Cardiac muscle cell (in vitro differentiated cells and primary cell): ENCODE data around the gene LRRC8E. TPM values are rescaled to one million over a fixed set of nuclear protein-coding genes. Genes with fewer than 3 reads are reported as not detected.
A peak's percentile ranks its signal among the peaks of the same experiment; 100 is the strongest.

Experiments
- DNase-seq, 2 donors: peaks; one replicate each; pipeline versions ENCODE4 v3.0.0 to v3.0.0-alpha.2; 2010 to 2017; ENCODE audit warnings: low read depth in 1 of 2, low spot score in 1 of 2
- H3K27ac ChIP-seq: fragments of 200-600 bp; sonication (generic); 2 replicates; pipeline ENCODE4 v1.5.1; 2016
- H3K27me3 ChIP-seq: fragments of 200-600 bp; sonication (generic); 2 replicates; pipeline ENCODE4 v1.6.0; 2016; ENCODE audit warnings: control low read depth
- H3K36me3 ChIP-seq: fragments of 200-600 bp; sonication (generic); 2 replicates; pipeline ENCODE4 v1.5.1; 2016; ENCODE audit warnings: control low read depth
- H3K4me1 ChIP-seq: fragments of 200-600 bp; sonication (generic); 2 replicates; pipeline ENCODE4 v1.8.1; 2017; ENCODE audit warnings: low read depth, mild to moderate bottlenecking, mixed run types
- H3K4me3 ChIP-seq: fragments of 200-600 bp; sonication (generic); 2 replicates; pipeline ENCODE4 v1.5.1; 2016; ENCODE audit warnings: mild to moderate bottlenecking
- H3K9me3 ChIP-seq: fragments of 200-600 bp; sonication (generic); 2 replicates; pipeline ENCODE4 v1.5.1; 2017; ENCODE audit warnings: low read depth, mild to moderate bottlenecking, control low read depth
- polyA plus RNA-seq: library from polyadenylated mRNA; unstranded; fragments of >200 nt; fragmentation: Nextera tagmentation; extraction: Ambion mirVana; gene quantifications from 2 replicates; pipeline ENCODE4 v1.2.1, GENCODE V29; 2016
- total RNA-seq: library from RNA; depleted of rRNA; stranded (reverse); fragments of >200 nt; gene quantifications from 2 replicates; pipeline ENCODE4 v1.2.3, GENCODE V29; 2016
- TF ChIP-seq, protein P1 (sequence below): IDR thresholded peaks from 2 replicates; pipeline ENCODE4 v1.5.1; 2012; ENCODE audit warnings: low read depth, mild to moderate bottlenecking, low read length

Gene LRRC8E
- total and polyA plus RNA-seq, 2 experiments from 2014 or later, result 2.4 TPM; not detected in 1

DNA sequence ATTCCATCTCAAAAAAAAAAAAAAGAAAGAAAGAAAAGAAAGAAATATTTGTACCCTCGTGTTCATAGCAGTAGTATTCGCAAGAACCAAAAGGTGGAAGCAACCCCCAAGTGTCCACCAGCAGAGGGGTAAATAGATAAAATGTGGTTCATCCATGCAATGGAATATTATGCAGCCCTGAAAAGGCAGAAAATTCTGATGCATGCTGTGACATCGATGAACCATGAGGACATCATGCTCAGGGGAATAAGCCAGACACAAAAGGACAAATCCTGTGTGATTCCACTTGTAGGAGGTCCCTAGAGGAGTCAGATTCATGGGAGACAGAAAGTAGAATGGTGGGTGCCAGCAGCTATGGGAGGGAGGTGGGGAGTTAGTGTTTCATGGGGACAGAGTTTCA lies 6.4 kb upstream of the LRRC8E start:
- DNase-seq, result no peak
- no peaks in the 10 kb centered on the region for H3K4me1 ChIP-seq
- peaks cover 3% of the 10 kb centered on the region for H3K27me3 ChIP-seq
- no peak overlapping the region for H3K4me3 ChIP-seq
- TF ChIP-seq, protein P1, sequence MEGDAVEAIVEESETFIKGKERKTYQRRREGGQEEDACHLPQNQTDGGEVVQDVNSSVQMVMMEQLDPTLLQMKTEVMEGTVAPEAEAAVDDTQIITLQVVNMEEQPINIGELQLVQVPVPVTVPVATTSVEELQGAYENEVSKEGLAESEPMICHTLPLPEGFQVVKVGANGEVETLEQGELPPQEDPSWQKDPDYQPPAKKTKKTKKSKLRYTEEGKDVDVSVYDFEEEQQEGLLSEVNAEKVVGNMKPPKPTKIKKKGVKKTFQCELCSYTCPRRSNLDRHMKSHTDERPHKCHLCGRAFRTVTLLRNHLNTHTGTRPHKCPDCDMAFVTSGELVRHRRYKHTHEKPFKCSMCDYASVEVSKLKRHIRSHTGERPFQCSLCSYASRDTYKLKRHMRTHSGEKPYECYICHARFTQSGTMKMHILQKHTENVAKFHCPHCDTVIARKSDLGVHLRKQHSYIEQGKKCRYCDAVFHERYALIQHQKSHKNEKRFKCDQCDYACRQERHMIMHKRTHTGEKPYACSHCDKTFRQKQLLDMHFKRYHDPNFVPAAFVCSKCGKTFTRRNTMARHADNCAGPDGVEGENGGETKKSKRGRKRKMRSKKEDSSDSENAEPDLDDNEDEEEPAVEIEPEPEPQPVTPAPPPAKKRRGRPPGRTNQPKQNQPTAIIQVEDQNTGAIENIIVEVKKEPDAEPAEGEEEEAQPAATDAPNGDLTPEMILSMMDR, result no peak
- no peak overlapping the region for H3K27ac ChIP-seq
- no peaks in the 10 kb centered on the region for H3K36me3 ChIP-seq
- no peaks in the 10 kb centered on the region for H3K9me3 ChIP-seq

DNA sequence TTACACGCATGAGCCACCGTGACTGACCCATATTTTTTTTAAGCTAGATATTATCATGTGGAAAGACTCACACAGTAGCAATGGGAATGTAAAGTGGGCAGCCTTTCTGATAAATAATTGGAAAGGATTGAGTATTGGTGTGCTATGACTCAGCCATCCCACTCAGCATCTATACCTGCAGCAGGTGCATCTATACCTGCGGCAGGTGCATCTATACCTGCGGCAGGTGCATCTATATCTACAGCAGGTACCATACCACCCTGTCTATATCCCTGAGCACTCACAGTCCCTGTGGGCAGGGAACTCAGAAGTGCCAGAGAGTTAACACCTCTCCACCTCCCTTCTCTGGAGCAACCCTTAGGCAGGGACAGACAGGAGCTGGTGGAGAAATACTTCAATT lies 5.2 kb upstream of the LRRC8E start:
- no peaks in the 10 kb centered on the region for H3K4me1 ChIP-seq
- peaks cover 8% of the 10 kb centered on the region for H3K27me3 ChIP-seq
- no peak overlapping the region for H3K27ac ChIP-seq
- TF ChIP-seq, protein P1, result no peak
- no peak for DNase-seq
- H3K9me3 ChIP-seq, result no peaks in the 10 kb centered on the region
- H3K4me3 ChIP-seq, result no peak overlapping the region
- no peaks in the 10 kb centered on the region for H3K36me3 ChIP-seq

DNA sequence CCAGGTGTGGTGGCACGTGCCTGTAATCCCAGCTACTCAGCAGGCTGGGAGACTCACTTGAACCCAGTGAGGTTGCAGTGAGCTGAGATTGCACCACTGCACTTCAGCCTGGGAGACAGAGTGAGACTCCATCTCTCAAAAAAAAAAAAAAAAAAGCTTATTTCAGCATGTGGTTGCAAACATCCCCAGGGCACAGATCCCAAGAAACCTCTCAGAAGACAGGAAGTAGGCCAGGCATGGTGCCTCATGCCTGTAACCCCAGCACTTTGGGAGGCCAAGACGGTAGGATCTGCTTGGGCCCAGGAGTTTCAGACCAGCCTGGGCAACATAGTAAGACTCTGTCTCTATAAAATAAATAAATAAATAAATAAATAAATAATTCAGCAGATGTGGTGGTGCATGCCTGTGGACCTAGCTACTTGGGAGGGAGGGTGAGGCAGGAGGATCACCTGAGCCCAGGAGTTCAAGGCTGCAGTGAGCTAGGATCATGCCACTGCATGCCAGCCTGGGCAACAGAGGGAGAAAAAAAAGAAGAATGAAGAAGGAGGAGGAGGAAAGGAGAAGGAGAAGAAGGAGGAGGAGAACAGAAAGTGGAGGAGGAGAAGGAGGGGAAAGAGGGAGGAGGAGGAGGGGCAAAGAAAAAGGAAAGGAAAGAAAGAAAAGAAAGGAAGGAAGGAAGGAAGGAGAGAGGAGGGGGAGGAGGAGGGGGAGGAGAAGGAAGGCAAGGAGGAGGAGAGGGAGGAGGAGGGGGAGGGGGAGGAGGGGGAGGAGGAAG lies 4.3 kb upstream of the LRRC8E start:
- TF ChIP-seq, protein P1, result no peak
- H3K27me3 ChIP-seq, result peaks cover 8% of the 10 kb centered on the region

DNA sequence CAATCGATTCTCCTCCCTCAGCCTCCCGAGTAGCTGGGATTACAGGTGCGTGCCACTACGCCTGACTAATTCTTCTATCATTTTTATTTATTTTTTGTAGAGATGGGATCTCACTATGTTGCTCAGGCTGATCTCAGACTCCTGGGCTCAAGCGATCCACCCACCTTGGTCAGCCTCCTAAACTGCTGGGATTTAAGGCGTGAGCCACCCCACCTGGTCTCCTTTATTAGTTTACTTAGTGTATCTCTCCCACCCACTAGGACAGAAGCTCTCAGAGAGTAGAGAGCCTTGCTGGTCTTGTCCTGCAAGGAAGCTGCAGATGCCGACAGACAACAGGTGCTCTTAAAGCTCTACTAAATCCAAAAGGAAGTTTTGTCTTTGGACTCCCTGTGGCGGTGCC lies 2.5 kb upstream of the LRRC8E start:
- Histone ChIP-seq H3K4me1 (no peaks in the 10 kb centered on the region), H3K36me3 (no peaks in the 10 kb centered on the region), H3K9me3 (no peaks in the 10 kb centered on the region), H3K27ac (no peak overlapping the region), H3K27me3 (peaks cover 8% of the 10 kb centered on the region), H3K4me3 (no peak overlapping the region)
- no peak for DNase-seq
- TF ChIP-seq, protein P1, result no peak

More for the DNA sequence above, 4.3 kb upstream of the LRRC8E start:
- Histone ChIP-seq H3K27ac (no peak overlapping the region), H3K4me3 (no peak overlapping the region), H3K9me3 (no peaks in the 10 kb centered on the region), H3K36me3 (no peaks in the 10 kb centered on the region), H3K4me1 (no peaks in the 10 kb centered on the region)
- peak in 1 of 2 donors; percentile 64 for DNase-seq

DNA sequence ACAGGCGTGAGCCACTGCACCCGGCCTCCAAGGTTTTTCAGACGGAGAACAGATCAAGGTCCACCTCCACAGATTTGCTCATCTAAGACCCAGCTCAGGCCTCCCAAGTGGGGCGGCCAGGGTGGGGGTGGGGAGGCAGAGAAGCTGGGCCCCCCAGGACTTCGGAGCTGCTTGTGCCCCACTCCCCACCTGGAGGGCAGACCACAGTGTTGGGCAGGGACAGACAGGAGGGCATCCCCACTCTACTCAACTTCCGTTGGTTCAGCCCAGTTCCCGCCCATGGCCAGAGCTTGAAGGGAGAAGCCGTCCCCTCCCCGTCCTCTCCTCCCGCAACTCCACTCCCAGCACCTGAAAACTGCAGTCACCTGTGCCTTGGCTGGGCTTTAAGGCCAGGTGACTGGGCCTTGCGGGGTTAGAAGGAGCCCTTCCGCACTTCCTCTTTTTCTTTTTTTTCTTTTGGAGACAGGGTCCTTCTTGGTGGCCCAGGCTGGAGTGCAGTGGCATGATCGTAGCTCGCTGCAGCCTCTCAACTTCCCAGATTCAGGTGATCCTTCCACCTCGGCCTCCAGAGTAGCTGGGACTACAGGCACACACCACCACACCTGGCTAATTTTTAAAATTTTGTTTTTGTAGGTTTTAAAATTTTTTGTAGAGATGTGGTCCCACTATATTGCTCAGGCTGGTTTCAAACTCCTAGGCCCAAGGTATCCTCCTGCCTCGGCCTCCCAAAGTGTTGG lies 734 bp upstream of the LRRC8E start:
- Histone ChIP-seq H3K27ac (no peak overlapping the region), H3K4me1 (no peaks in the 10 kb centered on the region), H3K4me3 (no peak overlapping the region), H3K27me3 (peaks cover 8% of the 10 kb centered on the region), H3K9me3 (no peaks in the 10 kb centered on the region), H3K36me3 (no peaks in the 10 kb centered on the region)
- no peak for DNase-seq
- TF ChIP-seq, protein P1, result no peak
